ENCODE data around the gene FAM81A. TPM values are rescaled to one million over a fixed set of nuclear protein-coding genes. Genes with fewer than 3 reads are reported as not detected.
"Not testable (repeated sequence)": the region's sequence is repeated elsewhere in the genome, so short reads cannot be mapped to it uniquely, and the experiment has no call there.

FAM81A gene
- total and polyA plus RNA-seq, 12 donors: 1.3 to 10.1 (median 3.6) TPM

DNA sequence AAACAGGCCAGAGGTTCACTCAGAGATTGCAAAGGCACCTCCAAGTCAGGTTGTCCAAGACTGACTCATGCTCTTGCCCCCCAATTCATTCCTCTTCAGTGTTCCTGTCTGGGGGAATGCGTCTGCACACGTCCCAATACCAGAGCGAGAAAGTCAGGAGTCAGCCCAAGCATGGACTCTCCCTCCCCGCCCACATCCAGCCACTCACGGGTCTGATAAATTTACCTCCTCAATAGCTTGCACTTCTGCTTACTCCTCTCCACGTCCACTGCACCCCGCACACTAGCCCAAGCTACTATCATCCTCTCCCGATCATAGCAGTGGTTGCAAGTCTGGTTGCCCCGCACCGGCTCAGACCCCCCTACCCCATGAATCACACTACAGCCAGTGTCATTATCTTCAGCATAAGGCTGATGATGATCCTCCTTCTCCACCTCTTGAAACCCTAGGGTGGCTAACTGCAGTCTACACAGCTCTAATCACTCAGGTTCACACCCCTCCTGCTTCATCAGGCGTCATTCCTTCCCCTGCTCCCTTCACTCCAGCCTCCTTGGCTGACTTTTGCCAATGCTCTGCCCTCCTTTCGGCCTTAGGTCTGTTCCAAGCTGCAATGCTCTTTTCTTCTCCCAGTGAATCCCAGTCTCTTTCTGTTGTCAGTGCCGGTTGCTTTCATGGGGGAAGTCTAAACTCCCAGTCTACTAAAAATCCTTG lies 37.7 kb upstream of the FAM81A start:
- intact Hi-C loops (cut with DNase I): no loop called here
- TF ChIP-seq, protein P1, sequence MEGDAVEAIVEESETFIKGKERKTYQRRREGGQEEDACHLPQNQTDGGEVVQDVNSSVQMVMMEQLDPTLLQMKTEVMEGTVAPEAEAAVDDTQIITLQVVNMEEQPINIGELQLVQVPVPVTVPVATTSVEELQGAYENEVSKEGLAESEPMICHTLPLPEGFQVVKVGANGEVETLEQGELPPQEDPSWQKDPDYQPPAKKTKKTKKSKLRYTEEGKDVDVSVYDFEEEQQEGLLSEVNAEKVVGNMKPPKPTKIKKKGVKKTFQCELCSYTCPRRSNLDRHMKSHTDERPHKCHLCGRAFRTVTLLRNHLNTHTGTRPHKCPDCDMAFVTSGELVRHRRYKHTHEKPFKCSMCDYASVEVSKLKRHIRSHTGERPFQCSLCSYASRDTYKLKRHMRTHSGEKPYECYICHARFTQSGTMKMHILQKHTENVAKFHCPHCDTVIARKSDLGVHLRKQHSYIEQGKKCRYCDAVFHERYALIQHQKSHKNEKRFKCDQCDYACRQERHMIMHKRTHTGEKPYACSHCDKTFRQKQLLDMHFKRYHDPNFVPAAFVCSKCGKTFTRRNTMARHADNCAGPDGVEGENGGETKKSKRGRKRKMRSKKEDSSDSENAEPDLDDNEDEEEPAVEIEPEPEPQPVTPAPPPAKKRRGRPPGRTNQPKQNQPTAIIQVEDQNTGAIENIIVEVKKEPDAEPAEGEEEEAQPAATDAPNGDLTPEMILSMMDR (IDR thresholded peaks at IDR 0.05): no peak
- WGBS, 2 donors: 81 to 89% methylated on average over 13 of the region's 13 CpGs
- no peaks in the 10 kb centered on the region for H3K27me3 ChIP-seq
- H3K36me3 ChIP-seq: no peaks in the 10 kb centered on the region
- H3K4me1 ChIP-seq: peaks cover 0 to 40% (median 5%) of the 10 kb centered on the region in 9 donors
- no peaks in the 10 kb centered on the region for H3K9me3 ChIP-seq
- DNase-seq (no peak), ATAC-seq (no peak)
- no peak overlapping the region for H3K27ac ChIP-seq
- no peak overlapping the region for H3K4me3 ChIP-seq

GRCh38 chr15:59401051-59401823 lies 36.7 kb upstream of the FAM81A start:
- H3K9me3 ChIP-seq; H3K36me3 ChIP-seq; H3K27ac ChIP-seq; H3K27me3 ChIP-seq; H3K4me3 ChIP-seq; intact Hi-C loops (cut with DNase I); ATAC-seq; DNase-seq: not testable (repeated sequence)
- peaks cover 0 to 47% (median 5%) of the 10 kb centered on the region in 9 donors for H3K4me1 ChIP-seq
- 88 to 91% methylated on average over 10 of the region's 10 CpGs for WGBS, 2 donors

DNA sequence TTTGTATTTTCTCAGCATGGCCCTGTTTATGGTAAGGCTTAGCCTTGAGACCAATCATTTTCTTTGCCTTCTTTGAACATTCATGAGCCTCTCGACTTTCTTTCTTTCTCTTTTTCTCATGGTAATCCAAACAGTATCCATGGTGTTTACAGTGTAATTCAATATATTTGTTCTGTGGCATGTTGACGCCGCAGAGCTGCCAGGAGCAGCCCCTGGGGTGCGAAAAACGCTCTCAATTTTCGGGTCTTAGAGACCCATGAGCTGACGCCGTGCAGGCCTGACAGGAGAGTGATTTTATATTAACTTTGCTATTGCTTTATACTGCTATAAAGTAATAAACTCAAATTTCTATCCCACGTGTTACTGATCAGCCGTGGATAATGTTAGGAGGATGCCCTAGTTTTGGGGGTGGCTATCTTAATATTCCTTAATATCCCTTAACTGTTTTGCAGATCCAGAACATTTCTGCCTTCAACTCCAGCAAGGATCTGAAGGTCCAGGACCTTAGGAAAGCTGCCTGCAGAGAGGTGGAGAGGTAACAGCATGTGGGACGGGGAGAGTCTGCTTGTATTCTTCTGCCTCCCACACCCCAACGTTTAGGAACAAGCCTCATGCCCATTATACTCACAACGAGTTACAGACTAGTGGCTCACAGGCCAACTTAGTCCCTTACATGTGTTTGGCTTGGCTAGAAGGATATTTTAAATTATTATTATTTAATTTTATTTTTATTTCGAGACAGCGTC lies 36.0 kb upstream of the FAM81A start:
- TF ChIP-seq, protein P1 (IDR thresholded peaks at IDR 0.05): no peak
- H3K4me1 ChIP-seq: peaks cover 0 to 52% (median 5%) of the 10 kb centered on the region in 9 donors
- ATAC-seq (no peak), DNase-seq (no peak)
- no peak overlapping the region for H3K4me3 ChIP-seq
- 80 to 85% methylated on average over 15 of the region's 15 CpGs for WGBS, 2 donors
- intact Hi-C loops (cut with DNase I): no loop called here
- H3K27me3 ChIP-seq: no peaks in the 10 kb centered on the region
- no peaks in the 10 kb centered on the region for H3K9me3 ChIP-seq
- H3K36me3 ChIP-seq: no peaks in the 10 kb centered on the region
- H3K27ac ChIP-seq: no peak overlapping the region

- Histone ChIP-seq H3K27ac (no peak overlapping the region), H3K9me3 (no peaks in the 10 kb centered on the region), H3K36me3 (no peaks in the 10 kb centered on the region), H3K27me3 (no peaks in the 10 kb centered on the region), H3K4me1 (peaks cover 0 to 37% (median 1%) of the 10 kb centered on the region in 9 donors), H3K4me3 (no peak overlapping the region)
- 77 to 80% methylated on average over 7 of the region's 7 CpGs for WGBS, 2 donors
- TF ChIP-seq, protein P1 (IDR thresholded peaks at IDR 0.05): no peak
- intact Hi-C loops (cut with DNase I): no loop called here
- DNase-seq (no peak), ATAC-seq (no peak)
These were observed 32.9 kb upstream of the FAM81A start for GRCh38 chr15:59405079-59405478.
